Ecto neural progenitor cell (in vitro differentiated cells): Measurements from ENCODE around the gene OPN1MW3.
"Not testable (repeated sequence)": the region's sequence is repeated elsewhere in the genome, so short reads cannot be mapped to it uniquely, and the experiment has no call there.

Source experiments
- DNase-seq: peaks from one replicate; pipeline ENCODE4 v3.0.0-alpha.2; 2018; ENCODE audit warnings: low spot score

Gene OPN1MW3

GRCh38 chrX:154257282-154257681 is at the start of gene OPN1MW3:
OPN1MW3 (plus strand) TSS chrX:154257582; CDS start chrX:154257620, 38 bp downstream.
- not testable (repeated sequence) for DNase-seq

GRCh38 chrX:154209670-154210418 is 47.5 kb upstream of the OPN1MW3 start:
- not testable (repeated sequence) for DNase-seq

GRCh38 chrX:154211057-154211456 is 46.3 kb upstream of the OPN1MW3 start:
- not testable (repeated sequence) for DNase-seq

- not testable (repeated sequence) for DNase-seq
These were observed 45.9 kb upstream of the OPN1MW3 start for GRCh38 chrX:154211499-154211898.

- not testable (repeated sequence) for DNase-seq
These were observed 37.9 kb upstream of the OPN1MW3 start, which contains the start of gene OPN1MW2 for GRCh38 chrX:154219456-154219855. OPN1MW2 (plus strand) TSS chrX:154219756; CDS start chrX:154219816, 60 bp downstream.

- not testable (repeated sequence) for DNase-seq
These were observed 32.1 kb upstream of the OPN1MW3 start for GRCh38 chrX:154225292-154225691.

- not testable (repeated sequence) for DNase-seq
These were observed 30.7 kb upstream of the OPN1MW3 start for GRCh38 chrX:154226706-154227105.

- not testable (repeated sequence) for DNase-seq
These were observed 25.9 kb upstream of the OPN1MW3 start for GRCh38 chrX:154231443-154231842.

- DNase-seq = not testable (repeated sequence)
These were observed 23.8 kb upstream of the OPN1MW3 start for GRCh38 chrX:154233620-154234019.

- not testable (repeated sequence) for DNase-seq
These were observed 18.3 kb upstream of the OPN1MW3 start for GRCh38 chrX:154238939-154239559.

GRCh38 chrX:154239982-154240503 is 17.3 kb upstream of the OPN1MW3 start:
- not testable (repeated sequence) for DNase-seq

- DNase-seq = not testable (repeated sequence)
These were observed 9.9 kb upstream of the OPN1MW3 start for GRCh38 chrX:154247377-154248045.

GRCh38 chrX:154248076-154248475 is 9.3 kb upstream of the OPN1MW3 start:
- DNase-seq = not testable (repeated sequence)

- not testable (repeated sequence) for DNase-seq
These were observed 1.3 kb downstream of the OPN1MW3 start for GRCh38 chrX:154258711-154259110.

GRCh38 chrX:154263072-154263471 is 5.7 kb downstream of the OPN1MW3 start:
- not testable (repeated sequence) for DNase-seq

GRCh38 chrX:154269245-154269644 is 11.9 kb downstream of the OPN1MW3 start:
- not testable (repeated sequence) for DNase-seq

- not testable (repeated sequence) for DNase-seq
These were observed 27.3 kb downstream of the OPN1MW3 start for GRCh38 chrX:154284489-154285338.

- DNase-seq = not testable (repeated sequence)
These were observed 29.0 kb downstream of the OPN1MW3 start for GRCh38 chrX:154286406-154286805.

- no peak for DNase-seq
These were observed 37.6 kb downstream of the OPN1MW3 start, which contains the start of gene TEX28 for GRCh38 chrX:154294791-154295574. TEX28 (minus strand) TSS chrX:154295124; CDS start chrX:154292117, 3,007 bp downstream.

- DNase-seq = no peak
These were observed 38.4 kb downstream of the OPN1MW3 start, which contains the start of gene TKTL1 for GRCh38 chrX:154295664-154296310. TKTL1 (plus strand) TSS chrX:154295795; CDS start chrX:154295860, 65 bp downstream.
